CD14-positive monocyte (primary cell): Measurements from ENCODE around the gene SDK1. TPM values are rescaled to one million over a fixed set of nuclear protein-coding genes. Genes with fewer than 3 reads are reported as not detected.
A peak's percentile ranks its signal among the peaks of the same experiment; 100 is the strongest.

Source experiments
- DNase-seq, 3 donors: peaks; one replicate each; pipeline ENCODE4 v3.0.0-alpha.2; 2011 to 2022
- H2AFZ ChIP-seq: 2 replicates; pipeline ENCODE4 v1.6.0; 2012; ENCODE audit warnings: mild to moderate bottlenecking, low read depth, low read length, inconsistent platforms; ENCODE audit not compliant: insufficient read depth, poor library complexity, severe bottlenecking
- H3K27ac ChIP-seq, 2 donors: 1 replicate in 1 of 2; 2 replicates in 1 of 2; pipeline ENCODE4 v1.5.1; 2012 to 2013; ENCODE audit warnings: low read length in 2 of 2, control low read depth in 1 of 2, inconsistent platforms in 1 of 2, low read depth in 1 of 2, mild to moderate bottlenecking in 1 of 2
- H3K27me3 ChIP-seq, 2 donors: one replicate each; pipeline versions ENCODE4 v1.6.0 to v1.6.1; 2011 to 2013; ENCODE audit warnings: low read length in 2 of 2; ENCODE audit not compliant: control insufficient read depth in 2 of 2, insufficient read depth in 2 of 2
- H3K36me3 ChIP-seq, 2 donors: replicated peaks in 1 of 2; 1 replicate in 1 of 2; 2 replicates in 1 of 2; pipeline versions ENCODE4 v1.5.1 to v1.6.1; 2012 to 2013; ENCODE audit warnings: low read length in 2 of 2, control low read depth in 1 of 2, inconsistent platforms in 1 of 2, mild to moderate bottlenecking in 1 of 2; ENCODE audit not compliant: insufficient read depth in 2 of 2, control insufficient read depth in 1 of 2
- H3K4me1 ChIP-seq, 2 donors: 1 replicate in 1 of 2; 2 replicates in 1 of 2; pipeline versions ENCODE4 v1.5.1 to v1.6.1; 2012 to 2013; ENCODE audit warnings: low read length in 2 of 2, control low read depth in 1 of 2, inconsistent platforms in 1 of 2, mild to moderate bottlenecking in 1 of 2, moderate library complexity in 1 of 2; ENCODE audit not compliant: insufficient read depth in 2 of 2, control insufficient read depth in 1 of 2
- H3K4me2 ChIP-seq: replicated peaks from 2 replicates; pipeline ENCODE3; 2012; ENCODE audit warnings: low read length, moderate library complexity, mild to moderate bottlenecking; ENCODE audit not compliant: poor library complexity, severe bottlenecking; ENCODE audit errors: extremely low read depth
- H3K4me3 ChIP-seq, 3 experiments: fragments of 200-600 bp in 1 of 3; sonication (generic) in 1 of 3; replicated peaks in 1 of 3; 1 replicate in 2 of 3; 2 replicates in 1 of 3; pipeline ENCODE4 v1.5.1; 2011 to 2013; ENCODE audit warnings: low read length in 3 of 3, mild to moderate bottlenecking in 3 of 3, control low read depth in 2 of 3, low read depth in 2 of 3, inconsistent platforms in 1 of 3, moderate library complexity in 1 of 3
- H3K79me2 ChIP-seq: 2 replicates; pipeline ENCODE4 v1.6.0; 2012; ENCODE audit warnings: mild to moderate bottlenecking, control low read depth, inconsistent platforms, low read length, moderate library complexity; ENCODE audit not compliant: insufficient read depth
- H3K9ac ChIP-seq: 2 replicates; pipeline ENCODE4 v1.6.0; 2017; ENCODE audit warnings: low read length, mild to moderate bottlenecking; ENCODE audit not compliant: insufficient read depth, poor library complexity, severe bottlenecking
- H3K9me3 ChIP-seq, 2 donors: replicated peaks in 1 of 2; 1 replicate in 1 of 2; 2 replicates in 1 of 2; pipeline versions ENCODE4 v1.5.1 to v1.6.1; 2012 to 2013; ENCODE audit warnings: low read length in 2 of 2, control low read depth in 1 of 2; ENCODE audit not compliant: control insufficient read depth in 1 of 2, insufficient read depth in 1 of 2
- H4K20me1 ChIP-seq: 2 replicates; pipeline ENCODE4 v1.6.0; 2012; ENCODE audit warnings: mild to moderate bottlenecking, low read length, control low read depth, moderate library complexity; ENCODE audit not compliant: insufficient read depth
- H3K27ac Mint-ChIP-seq, 7 donors: one replicate each; pipeline ENCODE4 v1.8.0; 2020; ENCODE audit warnings: mild to moderate bottlenecking in 7 of 7, mixed read lengths in 7 of 7, moderate library complexity in 6 of 7, inconsistent platforms in 2 of 7
- H3K27me3 Mint-ChIP-seq, 3 donors: one replicate each; pipeline ENCODE4 v1.8.0; 2021 to 2022; ENCODE audit warnings: low read depth in 3 of 3, mild to moderate bottlenecking in 3 of 3, mixed read lengths in 3 of 3, moderate library complexity in 3 of 3, inconsistent platforms in 1 of 3
- H3K36me3 Mint-ChIP-seq, 2 donors: one replicate each; pipeline ENCODE4 v1.8.0; 2020; ENCODE audit warnings: mixed read lengths in 2 of 2, inconsistent platforms in 1 of 2, mild to moderate bottlenecking in 1 of 2
- H3K4me1 Mint-ChIP-seq: one replicate; pipeline ENCODE4 v1.8.0; 2020; ENCODE audit warnings: mild to moderate bottlenecking, mixed read lengths
- H3K4me3 Mint-ChIP-seq, 2 donors: one replicate each; pipeline ENCODE4 v1.8.0; 2020; ENCODE audit warnings: mild to moderate bottlenecking in 2 of 2, mixed read lengths in 2 of 2, moderate library complexity in 1 of 2
- H3K9me3 Mint-ChIP-seq, 7 donors: one replicate each; pipeline ENCODE4 v1.8.0; 2020 to 2022; ENCODE audit warnings: mixed read lengths in 7 of 7, mild to moderate bottlenecking in 6 of 7, moderate library complexity in 6 of 7, inconsistent platforms in 2 of 7
- WGBS: methylation state at CpG from one replicate; pipeline ENCODE4 v1.1.5; 2013; ENCODE audit warnings: missing lambda C conversion rate; ENCODE audit not compliant: insufficient coverage; 5-methylcytosine and 5-hydroxymethylcytosine counted together
- intact Hi-C, 2 donors: fragments of 100-400 bp; cut with micrococcal nuclease; formaldehyde crosslinking; loops; one replicate each; pipeline versions ENCODE4 v1.15.0 to v1.15.1; 2023
- polyA plus RNA-seq, 3 donors: library from polyadenylated mRNA; depleted of rRNA in 1 of 3; unstranded in 2 of 3; stranded (reverse) in 1 of 3; fragments of 300-500 nt in 2 of 3; fragments of >200 nt in 1 of 3; fragmentation: Illumina TruSeq in 2 of 3; gene quantifications; 1 replicate in 2 of 3; 2 replicates in 1 of 3; pipeline ENCODE4 v1.2.3, GENCODE V29; 2012 to 2021
- TF ChIP-seq, protein P1 (sequence below): fragments of 200-600 bp; IDR thresholded peaks from one replicate; pipeline ENCODE4 v1.8.0; 2022; ENCODE audit warnings: antibody characterized with exemption, mild to moderate bottlenecking

The SDK1 gene
- polyA plus RNA-seq, 3 donors: 0.01 TPM; not detected in 2

GRCh38 chr7:4127909-4128560 is 827.0 kb downstream of the SDK1 start:
- no peaks in the 10 kb centered on the region for H3K9me3 ChIP-seq
- no peaks in the 10 kb centered on the region for H3K4me1 ChIP-seq
- no peak overlapping the region for H3K27ac Mint-ChIP-seq
- intact Hi-C loops: no loop called here
- H3K36me3 ChIP-seq: no peaks in the 10 kb centered on the region
- no peak overlapping the region for H3K4me3 ChIP-seq
- H3K27me3 ChIP-seq: no peaks in the 10 kb centered on the region
- H3K27ac ChIP-seq: no peak overlapping the region
- no peak overlapping the region for H3K4me2 ChIP-seq
- peaks cover 0 to 3% (median 2%) of the 10 kb centered on the region in 3 donors for H3K27me3 Mint-ChIP-seq
- no peaks in the 10 kb centered on the region for H3K36me3 Mint-ChIP-seq
- WGBS: 93% methylated on average over 16 of the region's 21 CpGs
- H3K9me3 Mint-ChIP-seq: peaks cover 3 to 23% (median 9%) of the 10 kb centered on the region in 7 donors
- no peaks in the 10 kb centered on the region for H4K20me1 ChIP-seq
- no peak for DNase-seq
- no peaks in the 10 kb centered on the region for H3K79me2 ChIP-seq
- H3K4me1 Mint-ChIP-seq: no peaks in the 10 kb centered on the region
- H3K4me3 Mint-ChIP-seq: peak overlapping the region in 1 of 2 donors; percentile 9
- H2AFZ ChIP-seq: no peak overlapping the region
- no peak overlapping the region for H3K9ac ChIP-seq
- TF ChIP-seq, protein P1, sequence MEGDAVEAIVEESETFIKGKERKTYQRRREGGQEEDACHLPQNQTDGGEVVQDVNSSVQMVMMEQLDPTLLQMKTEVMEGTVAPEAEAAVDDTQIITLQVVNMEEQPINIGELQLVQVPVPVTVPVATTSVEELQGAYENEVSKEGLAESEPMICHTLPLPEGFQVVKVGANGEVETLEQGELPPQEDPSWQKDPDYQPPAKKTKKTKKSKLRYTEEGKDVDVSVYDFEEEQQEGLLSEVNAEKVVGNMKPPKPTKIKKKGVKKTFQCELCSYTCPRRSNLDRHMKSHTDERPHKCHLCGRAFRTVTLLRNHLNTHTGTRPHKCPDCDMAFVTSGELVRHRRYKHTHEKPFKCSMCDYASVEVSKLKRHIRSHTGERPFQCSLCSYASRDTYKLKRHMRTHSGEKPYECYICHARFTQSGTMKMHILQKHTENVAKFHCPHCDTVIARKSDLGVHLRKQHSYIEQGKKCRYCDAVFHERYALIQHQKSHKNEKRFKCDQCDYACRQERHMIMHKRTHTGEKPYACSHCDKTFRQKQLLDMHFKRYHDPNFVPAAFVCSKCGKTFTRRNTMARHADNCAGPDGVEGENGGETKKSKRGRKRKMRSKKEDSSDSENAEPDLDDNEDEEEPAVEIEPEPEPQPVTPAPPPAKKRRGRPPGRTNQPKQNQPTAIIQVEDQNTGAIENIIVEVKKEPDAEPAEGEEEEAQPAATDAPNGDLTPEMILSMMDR: no peak

GRCh38 chr7:4129481-4130122 is 828.5 kb downstream of the SDK1 start:
- H3K9me3 Mint-ChIP-seq: peaks cover 2 to 16% (median 9%) of the 10 kb centered on the region in 7 donors
- Histone ChIP-seq H3K4me3 (no peak overlapping the region), H3K27ac (no peak overlapping the region), H3K9me3 (no peaks in the 10 kb centered on the region), H3K4me2 (no peak overlapping the region), H3K36me3 (no peaks in the 10 kb centered on the region), H3K4me1 (no peaks in the 10 kb centered on the region), H3K9ac (no peak overlapping the region), H4K20me1 (no peaks in the 10 kb centered on the region), H3K79me2 (no peaks in the 10 kb centered on the region), H3K27me3 (no peaks in the 10 kb centered on the region), H2AFZ (no peak overlapping the region)
- peaks cover 2 to 3% (median 2%) of the 10 kb centered on the region in 3 donors for H3K27me3 Mint-ChIP-seq
- intact Hi-C loops: no loop called here
- no peak overlapping the region for H3K27ac Mint-ChIP-seq
- TF ChIP-seq, protein P1: no peak
- 92% methylated on average over 27 of the region's 29 CpGs for WGBS
- DNase-seq: no peak
- no peak overlapping the region for H3K4me3 Mint-ChIP-seq
- no peaks in the 10 kb centered on the region for H3K4me1 Mint-ChIP-seq
- H3K36me3 Mint-ChIP-seq: no peaks in the 10 kb centered on the region
